GM13977 (cell line): ENCODE results near the gene PARD3.

ENCODE experiments used
- DNase-seq: peaks from one replicate; pipeline ENCODE4 v3.0.0; 2012; ENCODE audit warnings: low spot score
- in situ Hi-C: fragments of 300-500 bp; cut with MboI; formaldehyde crosslinking; loops from one replicate; pipeline ENCODE4 v1.12.0; 2022; ENCODE audit warnings: low sequenced_read_pairs, low pct_unique_long_range_greater_than_20kb, mixed read lengths, inconsistent platforms; ENCODE audit not compliant: unreplicated experiment
- TF ChIP-seq, protein P1 (sequence below): IDR thresholded peaks from 2 replicates; pipeline ENCODE4 v1.5.1; 2012; ENCODE audit warnings: mild to moderate bottlenecking, control low read depth; ENCODE audit not compliant: insufficient read depth; ENCODE audit errors: extremely low read depth, missing control alignments

PARD3 gene

DNA sequence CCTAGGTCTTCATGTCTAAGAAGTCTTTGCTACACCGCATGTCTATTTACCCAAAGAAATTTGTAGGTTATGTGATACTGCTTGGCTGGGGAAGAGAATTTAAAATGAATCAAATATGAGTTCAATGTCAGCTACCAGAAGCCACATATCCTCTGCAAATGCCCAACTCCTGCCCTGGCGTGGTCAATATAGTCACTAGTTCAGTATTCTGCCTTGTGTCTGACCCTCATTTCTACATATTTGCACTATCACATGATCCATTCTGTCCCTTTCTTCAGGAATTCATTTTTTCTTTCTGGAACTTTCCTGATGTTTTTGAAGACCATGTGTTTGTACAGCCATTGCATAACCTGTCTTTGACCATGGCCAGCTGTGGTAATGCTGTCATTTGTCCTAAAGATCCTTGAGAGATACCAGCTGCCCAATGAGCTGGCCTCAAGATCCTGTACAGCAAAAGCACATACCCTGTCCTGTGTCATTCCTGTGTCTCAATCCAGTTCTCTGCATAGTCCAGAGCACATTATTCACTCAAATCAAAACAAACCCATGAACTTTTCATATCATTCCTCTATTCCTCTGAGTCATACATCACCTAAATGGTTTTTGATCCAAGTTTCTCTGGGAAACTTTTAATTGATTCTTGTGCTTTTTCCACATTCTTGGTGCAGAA lies 524.5 kb downstream of the PARD3 start:
- no peak for DNase-seq
- TF ChIP-seq, protein P1, sequence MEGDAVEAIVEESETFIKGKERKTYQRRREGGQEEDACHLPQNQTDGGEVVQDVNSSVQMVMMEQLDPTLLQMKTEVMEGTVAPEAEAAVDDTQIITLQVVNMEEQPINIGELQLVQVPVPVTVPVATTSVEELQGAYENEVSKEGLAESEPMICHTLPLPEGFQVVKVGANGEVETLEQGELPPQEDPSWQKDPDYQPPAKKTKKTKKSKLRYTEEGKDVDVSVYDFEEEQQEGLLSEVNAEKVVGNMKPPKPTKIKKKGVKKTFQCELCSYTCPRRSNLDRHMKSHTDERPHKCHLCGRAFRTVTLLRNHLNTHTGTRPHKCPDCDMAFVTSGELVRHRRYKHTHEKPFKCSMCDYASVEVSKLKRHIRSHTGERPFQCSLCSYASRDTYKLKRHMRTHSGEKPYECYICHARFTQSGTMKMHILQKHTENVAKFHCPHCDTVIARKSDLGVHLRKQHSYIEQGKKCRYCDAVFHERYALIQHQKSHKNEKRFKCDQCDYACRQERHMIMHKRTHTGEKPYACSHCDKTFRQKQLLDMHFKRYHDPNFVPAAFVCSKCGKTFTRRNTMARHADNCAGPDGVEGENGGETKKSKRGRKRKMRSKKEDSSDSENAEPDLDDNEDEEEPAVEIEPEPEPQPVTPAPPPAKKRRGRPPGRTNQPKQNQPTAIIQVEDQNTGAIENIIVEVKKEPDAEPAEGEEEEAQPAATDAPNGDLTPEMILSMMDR: no peak
- in situ Hi-C loops: no loop called here

DNA sequence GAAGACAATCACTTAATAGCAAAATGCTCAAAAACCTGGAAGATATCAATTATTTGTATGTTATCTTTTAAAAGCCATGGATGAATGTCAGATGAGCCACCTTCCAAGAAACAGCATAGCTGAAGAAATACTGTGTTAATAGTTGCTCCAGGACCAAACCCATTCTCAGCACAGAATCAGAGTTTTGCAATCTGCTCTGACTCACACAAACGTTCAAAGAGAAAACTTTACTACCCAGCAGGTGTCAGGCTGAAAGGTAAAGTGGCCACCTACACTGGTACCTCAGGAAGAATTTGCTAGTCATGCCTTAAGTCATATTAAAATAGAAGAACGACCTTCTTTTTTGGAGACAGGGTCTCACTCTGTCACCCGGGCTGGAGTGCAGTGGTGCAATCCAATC lies 526.5 kb downstream of the PARD3 start:
- TF ChIP-seq, protein P1: no peak
- in situ Hi-C loops: no loop called here
- no peak for DNase-seq

DNA sequence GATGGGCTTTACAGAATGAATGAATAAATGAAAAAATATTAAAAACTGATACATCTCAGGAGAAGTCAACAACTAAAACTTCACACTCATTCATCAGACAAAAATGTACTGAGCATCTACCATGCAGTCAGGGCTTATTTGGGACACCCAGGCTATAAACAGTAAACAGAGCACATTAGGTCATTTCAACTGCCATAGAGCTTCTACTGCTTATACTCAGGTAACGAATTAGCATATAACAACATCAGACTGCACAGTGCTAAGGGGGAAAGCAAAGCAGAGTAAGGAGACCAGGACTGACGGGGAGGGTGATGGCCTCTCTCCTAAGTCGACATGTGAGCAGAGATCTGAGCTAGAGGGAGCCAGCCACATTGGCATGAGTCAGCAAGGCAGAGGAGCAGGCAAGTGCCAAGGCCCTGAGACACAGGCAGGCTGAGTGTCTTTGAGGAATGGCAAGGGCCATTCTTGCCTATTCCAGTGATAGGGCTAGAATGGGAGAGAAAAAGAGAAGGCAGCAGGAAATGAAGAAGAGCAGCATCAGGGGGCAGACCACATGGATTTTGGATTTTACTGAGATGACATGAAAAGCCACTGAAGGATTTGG lies 528.9 kb downstream of the PARD3 start:
- in situ Hi-C loops: no loop called here
- no peak for DNase-seq
- TF ChIP-seq, protein P1: no peak

DNA sequence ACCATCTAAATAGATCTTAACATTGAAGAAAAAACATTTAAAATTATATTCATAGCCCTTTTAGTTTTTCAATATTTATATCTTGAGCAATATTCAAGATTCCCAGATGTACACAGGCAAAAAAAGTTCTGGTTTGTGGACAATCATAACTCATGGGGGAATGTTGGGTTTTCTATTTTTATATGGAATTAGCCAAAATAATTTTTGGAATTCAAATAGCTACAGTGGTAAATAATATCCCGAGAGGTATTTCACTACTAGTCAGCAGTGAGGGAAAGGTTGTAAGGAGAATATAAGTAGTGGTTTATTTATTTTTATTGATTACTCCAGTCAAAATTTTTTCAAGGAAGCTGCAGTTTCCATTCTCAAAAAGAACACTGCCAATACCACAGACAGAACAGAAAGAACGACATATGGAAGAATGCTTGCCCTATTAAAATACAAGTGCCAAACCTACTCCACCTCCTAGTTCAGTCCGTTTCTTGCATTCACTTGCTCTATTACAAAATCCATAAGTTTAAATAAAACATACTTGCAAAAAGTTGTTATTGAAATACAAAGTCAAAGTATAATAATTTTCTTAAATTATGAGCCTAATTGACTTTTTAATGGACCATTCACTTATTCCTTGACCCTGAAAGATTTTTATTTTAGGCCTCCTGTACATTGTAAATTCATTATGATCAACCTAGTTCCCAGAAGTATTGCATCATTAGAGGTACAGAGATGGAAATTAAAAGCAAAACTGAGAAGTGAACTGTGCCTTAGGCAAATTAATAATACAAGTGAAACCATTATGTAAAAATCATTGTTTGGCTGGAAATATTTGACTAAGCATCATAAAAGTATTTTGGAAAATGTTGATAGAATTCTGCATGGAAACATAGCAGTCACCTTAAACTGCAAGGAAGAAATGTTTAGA lies 533.2 kb downstream of the PARD3 start:
- TF ChIP-seq, protein P1: no peak
- DNase-seq: no peak
- in situ Hi-C loops: no loop called here

DNA sequence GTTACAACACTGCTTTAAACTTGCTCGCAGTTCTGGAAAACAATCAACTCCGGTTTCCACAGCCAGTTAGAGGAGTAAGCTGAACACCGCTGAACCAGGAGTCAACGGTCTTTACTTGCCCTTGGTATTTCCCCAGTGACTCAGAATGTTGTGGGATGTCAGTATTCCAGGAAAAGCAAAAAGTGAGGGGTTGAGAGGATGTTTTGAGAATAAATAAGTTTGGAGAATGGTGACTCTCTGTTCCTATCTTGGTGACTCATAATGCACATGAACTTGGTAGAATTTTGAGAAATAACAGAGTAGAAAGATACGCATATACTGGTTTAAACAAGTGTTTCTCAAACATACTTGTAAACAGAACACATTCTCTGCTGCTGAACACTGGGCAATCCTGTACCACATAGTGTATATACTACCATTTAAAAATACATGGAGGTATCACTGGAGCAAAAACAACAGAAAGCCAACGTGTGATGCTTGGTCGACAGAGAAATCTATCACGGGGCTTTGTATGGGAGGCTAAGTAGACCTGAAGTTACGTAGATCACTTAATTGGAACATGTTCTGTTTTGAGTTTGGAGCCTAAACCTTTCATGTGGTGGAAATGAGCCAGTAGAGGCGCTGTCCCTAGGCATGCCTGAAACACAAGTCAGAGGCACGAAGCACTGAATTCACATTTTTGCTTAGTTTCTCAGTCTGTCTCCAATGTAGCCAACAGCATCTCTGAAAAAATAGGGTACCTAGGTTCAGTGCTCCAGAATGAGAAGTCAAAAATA lies 534.3 kb downstream of the PARD3 start:
- DNase-seq: no peak
- in situ Hi-C loops: no loop called here
- TF ChIP-seq, protein P1: no peak

DNA sequence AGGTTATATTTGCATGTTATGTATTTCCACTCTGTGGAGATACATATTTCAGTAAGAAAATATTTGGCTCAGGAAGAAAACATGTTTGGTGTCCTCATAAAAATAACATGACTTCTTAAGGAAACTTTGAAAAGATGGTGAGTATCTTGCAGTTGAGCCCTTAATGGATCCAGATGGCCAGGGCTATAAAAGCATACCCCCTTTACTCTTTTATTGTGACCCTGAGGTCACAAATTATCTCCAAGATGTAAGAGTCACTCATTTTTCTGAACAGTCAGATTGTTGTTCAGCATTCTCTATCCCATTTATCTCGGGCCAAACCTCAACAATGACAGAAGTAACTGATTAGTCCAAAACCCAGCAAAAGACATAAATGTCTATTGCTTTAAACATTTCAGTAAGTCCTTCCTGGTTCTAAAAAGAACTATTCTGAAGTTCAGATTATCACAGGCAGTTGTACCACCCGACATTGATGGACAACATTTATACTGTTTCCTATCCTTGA lies 539.4 kb downstream of the PARD3 start:
- TF ChIP-seq, protein P1: no peak
- in situ Hi-C loops: no loop called here
- DNase-seq: no peak
